GM18498 (cell line): ENCODE data around the gene CADM2.

Experiments
- ATAC-seq: cut with Tn5 transposase; IDR thresholded peaks from one replicate; pipeline ENCODE4 v1.9.1; 2021; ENCODE audit warnings: mild to moderate bottlenecking, moderate library complexity; ENCODE audit not compliant: unreplicated experiment

The CADM2 gene

GRCh38 chr3:84983490-84983889 is 24.7 kb downstream of the CADM2 start:
- no peak for ATAC-seq

- ATAC-seq = no peak
Measured at GRCh38 chr3:84984429-84984828, 25.6 kb downstream of the CADM2 start.

- ATAC-seq = no peak
Measured at GRCh38 chr3:84985795-84986194, 27.0 kb downstream of the CADM2 start.

- ATAC-seq = no peak
Measured at GRCh38 chr3:84987706-84988504, 29.1 kb downstream of the CADM2 start.

- ATAC-seq = no peak
Measured at GRCh38 chr3:84989102-84989501, 30.3 kb downstream of the CADM2 start.

- ATAC-seq = no peak
Measured at GRCh38 chr3:84991422-84991900, 32.7 kb downstream of the CADM2 start.

GRCh38 chr3:84993956-84994355 is 35.2 kb downstream of the CADM2 start:
- ATAC-seq = no peak

- ATAC-seq = no peak
Measured at GRCh38 chr3:84998545-84998944, 39.8 kb downstream of the CADM2 start.

- ATAC-seq = no peak
Measured at GRCh38 chr3:85003479-85003878, 44.7 kb downstream of the CADM2 start.

- no peak for ATAC-seq
Measured at GRCh38 chr3:85004147-85004546, 45.4 kb downstream of the CADM2 start.

- ATAC-seq = no peak
Measured at GRCh38 chr3:85005946-85006345, 47.2 kb downstream of the CADM2 start.

GRCh38 chr3:85007195-85008094 is 48.7 kb downstream of the CADM2 start:
- no peak for ATAC-seq

GRCh38 chr3:85020828-85021227 is 62.0 kb downstream of the CADM2 start:
- ATAC-seq = no peak

GRCh38 chr3:85030052-85030451 is 71.3 kb downstream of the CADM2 start:
- ATAC-seq = no peak

GRCh38 chr3:85037203-85037602 is 78.4 kb downstream of the CADM2 start:
- no peak for ATAC-seq

- no peak for ATAC-seq
Measured at GRCh38 chr3:85041001-85041400, 82.2 kb downstream of the CADM2 start.

- ATAC-seq = no peak
Measured at GRCh38 chr3:85041562-85042055, 82.8 kb downstream of the CADM2 start.

- no peak for ATAC-seq
Measured at GRCh38 chr3:85050821-85051220, 92.0 kb downstream of the CADM2 start.

GRCh38 chr3:85051786-85052185 is 93.0 kb downstream of the CADM2 start:
- no peak for ATAC-seq

GRCh38 chr3:85053626-85054025 is 94.8 kb downstream of the CADM2 start:
- no peak for ATAC-seq

GRCh38 chr3:85054579-85054978 is 95.8 kb downstream of the CADM2 start:
- ATAC-seq = no peak

- ATAC-seq = no peak
Measured at GRCh38 chr3:85068911-85069310, 110.1 kb downstream of the CADM2 start.
